ENCODE data around the gene NPY5R.

NPY5R gene

GRCh38 chr4:163385466-163385865 is 41.8 kb downstream of the NPY5R start:
- DNase-seq = no peak

- no peak for DNase-seq
These were observed 48.1 kb downstream of the NPY5R start for GRCh38 chr4:163391756-163392155.

GRCh38 chr4:163392328-163392727 is 48.6 kb downstream of the NPY5R start:
- no peak for DNase-seq

GRCh38 chr4:163393471-163393870 is 49.8 kb downstream of the NPY5R start:
- no peak for DNase-seq

GRCh38 chr4:163395055-163395454 is 51.4 kb downstream of the NPY5R start:
- no peak for DNase-seq

- DNase-seq = no peak
These were observed 52.1 kb downstream of the NPY5R start for GRCh38 chr4:163395758-163396157.

- no peak for DNase-seq
These were observed 54.5 kb downstream of the NPY5R start for GRCh38 chr4:163398238-163398637.

GRCh38 chr4:163400911-163401310 is 57.2 kb downstream of the NPY5R start:
- DNase-seq = no peak
